Stimulated activated CD8-positive, alpha-beta memory T cell treated with anti-CD3 and anti-CD28 coated beads, Interleukin-2, amount 100 ng/mL, for 48 hours (primary cell): Measurements from ENCODE around the gene HNRNPDL.
"Not testable (repeated sequence)": the region's sequence is repeated elsewhere in the genome, so short reads cannot be mapped to it uniquely, and the experiment has no call there.

ENCODE experiments used
- DNase-seq, 2 donors: peaks; one replicate each; pipeline ENCODE4 v3.0.0-alpha.2; 2020; ENCODE audit warnings: low read depth in 2 of 2

The HNRNPDL gene

DNA sequence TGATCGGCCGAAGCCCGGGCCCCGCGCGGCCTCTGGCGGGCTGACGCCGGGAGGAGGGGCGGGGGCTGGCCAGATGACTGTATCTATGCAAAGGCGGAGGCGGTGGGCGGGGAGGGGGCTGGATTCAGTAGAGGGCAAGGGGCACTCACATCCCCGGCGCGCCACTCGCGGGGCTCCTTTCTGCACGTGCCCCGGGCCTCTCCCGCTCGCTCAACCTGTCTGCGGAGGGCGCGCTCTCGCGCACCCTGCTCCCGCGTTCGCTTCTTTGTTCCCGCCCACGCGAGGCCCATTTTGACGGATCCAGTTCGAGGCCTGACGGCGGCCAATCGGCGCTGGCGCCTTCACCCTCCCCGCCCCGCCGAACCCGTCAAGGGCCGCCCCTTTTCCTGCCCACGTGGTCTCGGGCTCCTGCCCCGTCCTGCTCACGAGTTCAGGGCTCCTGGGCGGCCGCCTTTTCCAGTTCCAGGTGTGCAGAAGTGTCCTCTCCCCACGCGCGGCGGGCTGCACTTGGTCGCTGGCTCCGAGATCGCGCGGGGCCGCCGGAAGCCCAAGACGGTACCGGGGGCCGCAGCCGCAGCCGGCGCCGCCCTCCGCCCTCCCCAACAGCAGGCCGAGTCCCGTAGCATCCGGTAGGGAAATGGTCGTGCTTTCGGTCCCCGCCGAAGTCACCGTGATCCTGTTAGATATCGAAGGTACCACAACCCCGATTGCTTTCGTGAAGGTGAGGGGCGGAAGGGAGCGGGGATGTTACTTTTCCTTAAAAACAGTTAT lies at the start of gene HNRNPDL, which contains the start of gene ENOPH1:
Gene HNRNPDL (minus strand): TSS at position 270 of the 771 bp plus-strand sequence. CDS start 772 bp downstream, outside the sequence.
Gene ENOPH1 (plus strand): TSS at position 398 of the 771 bp plus-strand sequence. CDS start 240 bp downstream, at position 638.
- DNase-seq: peak; percentile 99

DNA sequence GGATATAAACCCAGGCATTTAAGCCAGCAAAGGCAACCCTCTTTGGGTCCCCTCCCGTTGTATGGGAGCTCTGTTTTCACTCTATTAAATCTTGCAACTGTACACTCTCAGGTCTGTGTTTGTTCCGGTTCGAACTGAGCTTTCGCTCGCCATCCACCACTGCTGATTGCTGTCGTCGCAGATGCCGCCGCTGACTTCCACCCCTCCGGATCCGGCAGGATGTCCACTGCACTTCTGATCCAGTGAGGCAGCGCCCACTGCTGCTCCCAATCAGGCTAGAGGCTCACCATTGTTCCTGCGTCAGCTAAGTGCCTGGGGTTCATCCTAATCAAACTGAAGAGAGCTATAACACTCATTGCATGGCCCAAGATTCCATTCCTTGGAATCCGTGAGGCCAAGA lies 49.3 kb upstream of the HNRNPDL start:
- DNase-seq: no peak

GRCh38 chr4:82477469-82477868 lies 47.2 kb upstream of the HNRNPDL start:
- not testable (repeated sequence) for DNase-seq

GRCh38 chr4:82475931-82476330 lies 45.7 kb upstream of the HNRNPDL start:
- not testable (repeated sequence) for DNase-seq

GRCh38 chr4:82473621-82474164 lies 43.4 kb upstream of the HNRNPDL start:
- DNase-seq: no peak

DNA sequence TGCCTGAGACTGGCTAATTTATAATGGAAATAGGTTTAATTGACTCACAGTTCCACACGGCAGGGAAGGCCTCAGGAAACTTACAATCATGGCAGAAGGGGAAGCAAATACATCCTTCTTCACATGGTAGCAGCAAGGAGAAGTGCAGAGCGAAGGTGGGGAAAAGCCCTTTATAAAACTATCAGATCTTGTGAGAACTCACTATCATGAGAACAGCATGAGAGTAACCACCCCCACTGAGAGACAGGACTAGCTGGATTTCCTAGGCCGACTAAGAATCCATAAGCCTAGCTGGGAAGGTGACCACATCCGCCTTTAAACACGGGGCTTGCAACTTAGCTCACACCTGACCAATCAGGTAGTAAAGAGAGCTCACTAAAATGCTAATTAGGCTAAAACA lies 42.8 kb upstream of the HNRNPDL start:
- DNase-seq: not testable (repeated sequence)

DNA sequence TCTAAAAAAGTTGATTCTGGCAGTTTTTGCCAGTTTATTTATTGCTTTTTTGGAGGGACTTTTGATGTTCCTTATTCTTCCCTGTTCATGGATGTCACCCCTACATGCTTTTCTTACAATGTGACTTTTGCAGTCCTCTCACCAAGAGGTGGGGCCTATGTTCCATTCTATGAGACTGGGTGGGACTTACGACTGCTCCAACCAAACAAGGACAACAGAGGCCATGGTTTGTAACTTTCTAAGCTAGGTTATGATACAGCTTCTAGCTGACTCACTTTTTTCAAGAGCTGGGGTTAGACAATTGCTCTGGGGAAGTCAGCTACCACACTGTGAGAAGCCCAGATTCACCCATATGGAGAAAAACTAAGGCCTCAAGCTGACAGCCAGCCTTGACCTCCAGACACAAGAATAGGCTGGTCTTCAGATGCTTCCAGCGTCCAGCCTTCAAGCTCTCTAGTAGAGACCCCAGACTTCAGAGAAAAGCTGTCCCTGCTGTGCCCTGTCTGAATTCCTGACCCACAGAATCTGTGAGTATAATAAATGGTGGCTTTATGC lies 39.6 kb upstream of the HNRNPDL start:
- DNase-seq: no peak

- DNase-seq: no peak
Observed at GRCh38 chr4:82467471-82467870, 37.2 kb upstream of the HNRNPDL start.

DNA sequence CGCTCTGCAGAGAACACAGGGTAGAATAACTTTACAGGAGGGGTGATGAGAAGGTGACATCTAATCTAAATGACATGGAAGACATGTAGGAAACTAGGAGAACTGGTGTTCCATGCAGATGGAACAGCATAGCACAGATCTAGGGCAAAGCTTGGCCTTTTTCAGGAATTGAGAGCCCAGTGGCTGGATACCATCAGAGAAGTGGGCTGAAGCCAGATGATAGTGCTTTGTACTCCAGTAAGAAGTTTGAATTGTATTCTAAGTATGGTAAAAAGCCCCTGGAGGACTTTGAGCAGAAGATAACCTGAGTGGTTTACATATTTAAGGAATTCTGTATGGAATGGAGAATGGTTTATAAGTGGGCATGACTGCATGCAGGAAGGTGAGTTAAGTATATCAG lies 33.0 kb upstream of the HNRNPDL start:
- no peak for DNase-seq

- DNase-seq: peak; percentile 66 to 82
Observed at GRCh38 chr4:82462415-82462831, 32.2 kb upstream of the HNRNPDL start.

GRCh38 chr4:82461710-82462109 lies 31.4 kb upstream of the HNRNPDL start:
- DNase-seq: no peak

- DNase-seq: no peak
Observed at GRCh38 chr4:82458729-82459128, 28.5 kb upstream of the HNRNPDL start.

DNA sequence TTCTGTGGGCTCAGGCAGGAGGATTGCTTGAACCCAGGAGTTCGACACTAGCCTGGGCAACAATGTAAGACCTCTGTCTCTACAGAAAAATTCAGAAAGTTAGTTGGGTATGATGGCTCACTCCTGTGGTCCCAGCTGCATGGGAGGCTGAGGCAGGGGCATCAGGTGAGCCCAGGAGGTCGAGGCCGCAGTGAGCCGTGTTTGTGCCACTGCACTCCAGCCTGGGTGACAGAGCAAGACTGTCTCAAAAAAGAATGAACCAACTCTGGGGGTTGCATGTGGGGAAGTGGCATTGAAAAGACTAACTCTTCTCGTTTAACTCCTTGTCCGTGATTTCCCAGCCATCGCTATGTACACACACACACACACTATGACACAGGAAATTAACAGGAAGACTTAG lies 27.0 kb upstream of the HNRNPDL start:
- DNase-seq: no peak

DNA sequence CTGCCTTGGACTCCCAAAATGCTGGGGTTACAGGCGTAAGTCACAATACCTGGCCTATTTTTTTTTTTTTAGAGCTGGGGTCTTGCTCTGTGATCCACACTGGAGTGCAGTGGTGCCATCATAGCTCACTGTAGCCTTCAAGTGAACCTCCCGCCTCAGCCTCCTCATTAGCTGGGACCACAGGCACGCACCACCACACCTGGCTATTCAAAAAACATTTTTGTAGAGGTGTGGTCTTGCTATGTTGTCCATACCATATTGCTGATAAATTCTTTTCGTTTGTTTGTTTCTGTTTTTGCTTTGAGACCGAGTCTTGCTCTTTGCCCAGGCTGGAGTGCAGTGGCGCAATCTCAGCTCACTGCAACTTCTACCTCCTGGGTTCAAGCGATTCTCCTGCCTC lies 21.8 kb upstream of the HNRNPDL start:
- DNase-seq: no peak

GRCh38 chr4:82450966-82451755 lies 20.9 kb upstream of the HNRNPDL start:
- DNase-seq: no peak

- no peak for DNase-seq
Observed at GRCh38 chr4:82447886-82448285, 17.6 kb upstream of the HNRNPDL start.

DNA sequence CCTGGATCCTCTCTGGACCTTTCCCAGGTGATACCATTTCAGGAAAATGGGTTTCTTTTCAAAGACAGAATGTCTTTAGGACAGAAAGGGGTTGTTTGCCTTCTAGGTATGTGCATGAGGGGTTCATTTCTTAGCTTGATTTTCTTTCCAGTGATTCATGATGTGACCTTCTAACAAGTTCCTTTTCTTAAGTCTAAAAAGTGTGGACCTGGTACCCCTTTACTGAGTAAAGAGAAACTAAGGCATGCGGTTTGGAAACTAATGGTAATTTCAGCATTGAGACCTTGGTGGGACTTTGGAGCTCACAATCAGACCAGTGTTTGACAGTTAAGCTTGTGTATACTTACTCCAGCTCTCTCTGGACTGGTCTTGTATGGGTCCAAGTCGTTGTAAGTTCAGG lies 8.8 kb upstream of the HNRNPDL start:
- DNase-seq: no peak

DNA sequence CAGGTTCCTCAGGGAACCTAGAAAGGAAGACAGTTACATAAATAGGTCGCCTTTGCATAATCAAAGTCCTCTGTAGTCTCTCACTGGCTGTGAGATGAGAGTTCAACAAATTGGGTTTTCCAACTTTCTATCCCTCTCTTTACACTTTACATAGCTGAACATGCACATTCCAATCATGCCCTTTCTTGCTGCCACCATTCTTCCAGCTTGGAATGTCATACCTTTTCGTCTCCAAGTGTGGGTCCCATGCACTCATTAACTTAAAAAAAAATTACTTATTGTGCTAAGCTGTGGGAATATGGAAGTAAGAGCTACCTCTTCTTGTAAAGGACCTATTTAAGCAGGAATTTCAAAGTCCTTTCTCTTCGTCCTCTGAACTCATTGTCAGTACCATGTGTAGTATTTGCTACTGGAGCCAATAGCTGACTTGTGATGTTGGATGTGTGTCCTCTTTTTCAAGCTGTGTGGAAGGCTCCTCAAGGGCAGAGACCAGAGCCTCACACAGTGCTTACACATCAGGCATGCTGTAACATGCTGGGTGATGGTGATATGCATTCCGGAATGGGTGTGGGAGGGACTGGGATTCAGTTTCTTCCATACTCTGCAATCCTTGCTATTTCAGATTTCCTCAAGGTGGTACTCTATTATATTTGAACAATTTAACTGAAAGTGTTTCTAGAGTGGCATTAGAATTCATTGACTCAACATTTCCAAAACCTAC lies 7.2 kb upstream of the HNRNPDL start:
- DNase-seq: no peak

DNA sequence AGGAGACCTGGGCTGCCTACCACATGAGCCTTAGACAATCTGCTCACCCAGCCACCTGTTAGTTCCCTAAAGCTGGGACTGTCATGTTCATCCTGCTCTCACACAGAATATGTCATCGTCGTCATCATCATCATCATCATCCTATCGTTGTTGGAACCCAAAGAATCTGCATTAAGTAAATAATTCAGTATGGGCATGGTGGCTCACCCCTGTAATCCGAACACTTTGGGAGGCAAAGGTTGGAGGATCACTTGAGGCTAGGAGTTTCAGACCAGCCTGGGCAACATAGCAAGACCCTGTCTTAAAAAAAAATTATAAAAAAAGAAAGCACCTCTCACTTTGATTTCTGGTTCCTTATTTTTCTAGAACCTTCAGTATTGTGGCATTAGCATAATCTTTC lies 6.5 kb upstream of the HNRNPDL start:
- DNase-seq: no peak

DNA sequence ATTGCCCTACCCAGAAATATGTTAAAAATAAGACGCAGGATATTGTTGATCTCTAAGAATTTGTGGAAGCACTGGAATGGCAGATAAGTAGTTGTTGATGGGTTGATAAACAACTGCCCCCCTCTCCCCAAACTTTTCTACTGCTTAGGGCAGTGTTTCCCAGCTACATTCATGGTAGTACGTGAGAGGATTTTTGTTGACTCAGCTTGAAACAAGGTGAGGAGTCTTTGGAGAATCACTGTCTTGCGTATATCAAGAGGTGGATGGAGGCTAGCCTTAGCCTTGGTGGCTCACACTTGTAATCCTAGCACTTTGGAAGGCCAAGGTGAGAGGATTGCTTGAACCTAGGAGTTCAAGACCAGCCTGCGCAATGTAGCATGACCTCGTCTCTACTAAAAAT lies 5.9 kb upstream of the HNRNPDL start:
- no peak for DNase-seq

GRCh38 chr4:82434949-82435348 lies 4.7 kb upstream of the HNRNPDL start:
- DNase-seq: no peak

DNA sequence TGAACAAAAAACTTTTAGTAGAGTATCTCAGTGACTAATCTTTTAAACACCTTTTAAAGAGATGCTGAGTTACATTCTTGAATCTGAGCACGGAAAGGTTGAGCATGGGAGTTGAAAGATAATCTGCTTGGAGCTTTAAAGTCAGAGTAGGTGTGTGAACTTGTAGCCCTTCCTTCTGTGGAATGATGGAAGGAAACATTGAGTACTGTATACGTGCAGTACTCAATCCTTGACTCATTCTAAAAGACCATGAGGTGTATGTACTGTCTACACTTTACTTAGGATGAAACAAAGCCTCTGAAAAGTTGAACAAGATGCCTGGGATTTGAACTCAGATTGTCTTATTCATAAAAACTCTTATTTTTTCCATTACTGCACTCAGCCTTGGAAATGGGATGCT lies 3.5 kb upstream of the HNRNPDL start:
- no peak for DNase-seq
